MM.1S (cell line): ENCODE measurements around the gene SLC45A3.

Source experiments
- CTCF ChIP-seq: fragments of 300-600 bp; sonication (generic); IDR thresholded peaks from 2 replicates; pipeline ENCODE4 v1.5.1; 2016; ENCODE audit warnings: antibody characterized with exemption, low read length, mixed read lengths
- EZH2 ChIP-seq: fragments of 300-600 bp; sonication (generic); optimal IDR thresholded peaks from 2 replicates; pipeline ENCODE3; 2017; ENCODE audit warnings: low read depth, mild to moderate bottlenecking, antibody characterized with exemption, low read length, mixed read lengths

- TF ChIP-seq CTCF (no peak), EZH2 (no peak)
Observed at GRCh38 chr1:205690122-205690756, 9.9 kb upstream of the SLC45A3 start.
